ENCODE results near the gene PLEKHA5.
"Not testable (repeated sequence)": the region's sequence is repeated elsewhere in the genome, so short reads cannot be mapped to it uniquely, and the experiment has no call there.

Gene PLEKHA5

GRCh38 chr12:19411234-19412204 lies 282.0 kb downstream of the PLEKHA5 start:
- H3K4me3 ChIP-seq (ENCODE audit: low read depth, low read length), result no peak overlapping the region
- no peak for TF ChIP-seq CTCF (conservative IDR thresholded peaks at IDR 0.05; ENCODE audit: low read depth, low read length)
- DNase-seq (ENCODE audit: low read depth), result no peak

DNA sequence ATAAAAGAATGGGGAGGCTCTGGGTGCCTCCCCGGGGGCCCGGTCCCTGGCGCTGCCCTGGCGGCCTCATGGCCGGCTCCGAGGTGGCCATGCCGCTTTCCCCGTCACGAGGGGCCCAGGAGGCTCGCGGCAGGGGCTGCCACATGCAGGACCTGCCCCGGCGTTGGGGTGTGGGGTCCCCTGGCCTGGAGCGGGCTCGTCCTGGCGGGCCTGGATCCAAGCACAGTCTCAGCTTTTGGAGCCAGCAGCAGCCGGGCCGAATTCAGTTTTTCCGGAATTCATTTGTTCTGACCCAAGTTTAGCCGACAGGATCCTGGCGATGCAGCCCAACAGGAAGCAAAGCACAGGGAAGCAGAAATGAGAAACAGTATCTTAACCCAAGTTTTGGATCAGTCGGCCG lies 283.3 kb downstream of the PLEKHA5 start:
- no peak overlapping the region for H3K4me3 ChIP-seq (ENCODE audit: low read depth, low read length)
- TF ChIP-seq CTCF (conservative IDR thresholded peaks at IDR 0.05; ENCODE audit: low read depth, low read length), result no peak
- DNase-seq (ENCODE audit: low read depth), result no peak

- not testable (repeated sequence) for DNase-seq (ENCODE audit: low read depth); H3K4me3 ChIP-seq (ENCODE audit: low read depth, low read length)
Observed at GRCh38 chr12:19413582-19413981, 284.0 kb downstream of the PLEKHA5 start.

GRCh38 chr12:19415563-19415962 lies 286.0 kb downstream of the PLEKHA5 start:
- DNase-seq (ENCODE audit: low read depth), result no peak
- no peak for TF ChIP-seq CTCF (conservative IDR thresholded peaks at IDR 0.05; ENCODE audit: low read depth, low read length)
- H3K4me3 ChIP-seq (ENCODE audit: low read depth, low read length), result no peak overlapping the region

GRCh38 chr12:19419086-19419485 lies 289.6 kb downstream of the PLEKHA5 start:
- no peak for DNase-seq (ENCODE audit: low read depth)
- no peak for TF ChIP-seq CTCF (conservative IDR thresholded peaks at IDR 0.05; ENCODE audit: low read depth, low read length)
- no peak overlapping the region for H3K4me3 ChIP-seq (ENCODE audit: low read depth, low read length)

DNA sequence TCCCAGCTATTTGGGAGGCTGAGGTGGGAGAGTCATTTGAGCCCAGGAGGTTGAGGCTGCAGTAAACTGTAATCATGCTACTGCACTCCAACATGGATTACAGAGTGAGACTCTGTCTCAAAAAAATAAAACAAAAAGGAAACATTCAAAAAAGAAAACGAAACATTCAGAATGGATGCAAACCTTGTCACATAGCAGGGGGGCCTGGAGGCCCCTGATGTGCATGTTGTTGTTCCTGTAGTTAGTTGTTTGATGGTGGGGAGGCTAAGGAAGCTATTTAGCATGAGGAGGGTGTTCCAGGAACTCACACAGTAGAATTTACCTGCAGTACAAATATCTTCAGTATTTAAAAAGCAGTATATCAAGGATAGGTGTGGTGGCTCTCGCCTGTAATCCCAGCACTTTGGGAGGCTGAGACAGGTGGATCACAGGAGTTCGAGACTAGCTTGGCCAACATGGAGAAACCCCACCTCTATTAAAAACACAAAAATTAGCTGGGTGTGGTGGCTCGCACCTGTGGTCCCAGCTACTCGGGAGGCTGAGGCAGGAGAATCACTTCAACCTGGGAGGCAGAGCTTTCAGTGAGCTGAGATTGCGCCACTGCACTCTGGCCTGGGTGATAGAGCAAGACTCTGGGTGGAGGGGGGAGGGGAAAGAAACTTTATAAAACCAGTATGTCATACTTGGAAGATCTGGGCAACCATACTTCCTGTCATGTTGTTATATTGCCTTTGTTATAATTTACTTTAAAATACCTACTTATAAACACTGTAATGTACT lies 292.2 kb downstream of the PLEKHA5 start:
- DNase-seq (ENCODE audit: low read depth), result no peak
- no peak overlapping the region for H3K4me3 ChIP-seq (ENCODE audit: low read depth, low read length)
- no peak for TF ChIP-seq CTCF (conservative IDR thresholded peaks at IDR 0.05; ENCODE audit: low read depth, low read length)

- no peak for TF ChIP-seq CTCF (conservative IDR thresholded peaks at IDR 0.05; ENCODE audit: low read depth, low read length)
- no peak overlapping the region for H3K4me3 ChIP-seq (ENCODE audit: low read depth, low read length)
- no peak for DNase-seq (ENCODE audit: low read depth)
Observed at GRCh38 chr12:19423166-19423930, 293.8 kb downstream of the PLEKHA5 start.
